Left ventricle myocardium inferior (tissue), 1 donor: ENCODE measurements around the gene NLGN1. TPM values are rescaled to one million over a fixed set of nuclear protein-coding genes. Genes with fewer than 3 reads are reported as not detected.

ENCODE experiments used
- DNase-seq: peaks from one replicate; pipeline ENCODE4 v3.0.0-alpha.2; 2020
- H3K27ac ChIP-seq: fragments of 200-600 bp; replicated peaks from 2 replicates; pipeline ENCODE4 v1.8.0; 2021
- H3K27me3 ChIP-seq: fragments of 200-600 bp; 2 replicates; pipeline ENCODE4 v1.8.0; 2021; ENCODE audit warnings: low read depth
- H3K36me3 ChIP-seq: fragments of 200-600 bp; 2 replicates; pipeline ENCODE4 v1.8.0; 2021
- H3K4me1 ChIP-seq: fragments of 200-600 bp; 2 replicates; pipeline ENCODE4 v1.8.0; 2021
- H3K4me3 ChIP-seq: fragments of 200-600 bp; 2 replicates; pipeline ENCODE4 v1.8.0; 2021; ENCODE audit warnings: mild to moderate bottlenecking, moderate library complexity
- H3K9me3 ChIP-seq: fragments of 200-600 bp; replicated peaks from 2 replicates; pipeline ENCODE4 v1.8.0; 2021
- intact Hi-C: fragments of 100-400 bp; cut with micrococcal nuclease; formaldehyde crosslinking; loops from one replicate; pipeline ENCODE4 v1.11.0; 2022
- total RNA-seq: library from RNA; stranded (reverse); fragmentation: NEBNext Ultra II Directional; extraction: Animal tissue kit (Norgen Biotek cat#: 25700); gene quantifications from one replicate; pipeline ENCODE4 v1.2.1, GENCODE V29; 2021
- TF ChIP-seq, protein P1 (sequence below): fragments of 200-600 bp; IDR thresholded peaks from 2 replicates; pipeline ENCODE4 v1.8.0; 2021; ENCODE audit warnings: antibody characterized with exemption, mild to moderate bottlenecking, borderline replicate concordance
- donor health status: DM: no; HTN: yes; CAD: no; lungs with severe emphysema.

NLGN1 gene
- total RNA-seq, 1 donor from 2014 or later: 13.7 TPM

DNA sequence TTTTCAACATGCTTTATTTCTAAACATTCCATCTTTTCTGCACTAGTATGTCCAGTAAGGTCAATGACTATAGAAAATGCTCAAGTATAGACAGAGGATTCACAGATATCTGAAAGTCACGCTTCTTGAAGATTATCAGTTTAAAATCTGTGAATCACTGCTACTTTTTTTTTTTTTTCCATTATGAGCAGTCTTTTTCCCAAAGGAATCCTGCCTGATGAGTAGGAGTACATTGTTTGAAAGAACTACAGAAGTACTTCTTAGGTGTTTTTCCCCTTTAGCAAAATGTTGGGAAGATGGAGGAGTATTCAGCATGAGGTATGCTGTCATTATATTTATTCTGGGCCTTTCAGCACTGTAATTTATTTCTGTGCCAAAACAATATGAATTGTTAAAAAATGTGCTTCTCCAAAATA lies 266.2 kb downstream of the NLGN1 start:
- Histone ChIP-seq H3K36me3 (no peaks in the 10 kb centered on the region), H3K4me3 (no peak overlapping the region), H3K27me3 (no peaks in the 10 kb centered on the region), H3K9me3 (no peaks in the 10 kb centered on the region), H3K27ac (no peak overlapping the region), H3K4me1 (no peaks in the 10 kb centered on the region)
- TF ChIP-seq, protein P1, sequence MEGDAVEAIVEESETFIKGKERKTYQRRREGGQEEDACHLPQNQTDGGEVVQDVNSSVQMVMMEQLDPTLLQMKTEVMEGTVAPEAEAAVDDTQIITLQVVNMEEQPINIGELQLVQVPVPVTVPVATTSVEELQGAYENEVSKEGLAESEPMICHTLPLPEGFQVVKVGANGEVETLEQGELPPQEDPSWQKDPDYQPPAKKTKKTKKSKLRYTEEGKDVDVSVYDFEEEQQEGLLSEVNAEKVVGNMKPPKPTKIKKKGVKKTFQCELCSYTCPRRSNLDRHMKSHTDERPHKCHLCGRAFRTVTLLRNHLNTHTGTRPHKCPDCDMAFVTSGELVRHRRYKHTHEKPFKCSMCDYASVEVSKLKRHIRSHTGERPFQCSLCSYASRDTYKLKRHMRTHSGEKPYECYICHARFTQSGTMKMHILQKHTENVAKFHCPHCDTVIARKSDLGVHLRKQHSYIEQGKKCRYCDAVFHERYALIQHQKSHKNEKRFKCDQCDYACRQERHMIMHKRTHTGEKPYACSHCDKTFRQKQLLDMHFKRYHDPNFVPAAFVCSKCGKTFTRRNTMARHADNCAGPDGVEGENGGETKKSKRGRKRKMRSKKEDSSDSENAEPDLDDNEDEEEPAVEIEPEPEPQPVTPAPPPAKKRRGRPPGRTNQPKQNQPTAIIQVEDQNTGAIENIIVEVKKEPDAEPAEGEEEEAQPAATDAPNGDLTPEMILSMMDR: no peak
- intact Hi-C loops: no loop called here
- no peak for DNase-seq

- TF ChIP-seq, protein P1: no peak
These were observed 278.6 kb downstream of the NLGN1 start for GRCh38 chr3:173676094-173676493.

DNA sequence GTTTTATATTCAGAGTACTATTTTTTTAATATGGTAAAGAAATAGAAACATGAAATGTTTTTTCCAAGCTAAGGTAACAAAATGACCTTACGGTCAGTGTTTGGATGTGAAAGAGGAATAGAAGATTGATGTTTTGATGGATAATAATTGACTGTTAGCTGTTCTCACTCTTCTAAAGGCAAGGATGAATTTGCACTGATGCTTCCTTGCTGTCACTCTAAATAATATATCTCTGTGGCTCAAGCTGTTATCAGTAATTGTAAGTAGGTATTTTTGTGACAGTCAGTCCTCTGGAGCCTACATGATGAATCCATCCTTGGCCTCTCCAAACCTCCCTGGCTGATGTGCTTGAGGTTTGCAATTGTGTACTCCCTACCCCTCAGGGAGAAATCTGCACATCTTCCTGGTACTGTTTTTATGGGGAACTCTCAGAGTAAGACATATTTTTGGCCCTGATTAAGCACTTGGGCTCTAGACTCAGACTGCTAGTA lies 283.7 kb downstream of the NLGN1 start:
- intact Hi-C loops: no loop called here
- TF ChIP-seq, protein P1: no peak
- Histone ChIP-seq H3K4me1 (no peaks in the 10 kb centered on the region), H3K27me3 (no peaks in the 10 kb centered on the region), H3K4me3 (no peak overlapping the region), H3K9me3 (no peaks in the 10 kb centered on the region), H3K36me3 (no peaks in the 10 kb centered on the region), H3K27ac (no peak overlapping the region)
- no peak for DNase-seq

More at GRCh38 chr3:173676094-173676493, 278.6 kb downstream of the NLGN1 start:
- Histone ChIP-seq H3K36me3 (no peaks in the 10 kb centered on the region), H3K27ac (no peak overlapping the region), H3K4me1 (no peaks in the 10 kb centered on the region), H3K4me3 (no peak overlapping the region), H3K9me3 (no peaks in the 10 kb centered on the region), H3K27me3 (no peaks in the 10 kb centered on the region)
- DNase-seq: no peak
- intact Hi-C loops: no loop called here

GRCh38 chr3:173685456-173685855 lies 287.9 kb downstream of the NLGN1 start:
- TF ChIP-seq, protein P1: no peak
- intact Hi-C loops: no loop called here

GRCh38 chr3:173688216-173688842 lies 290.8 kb downstream of the NLGN1 start:
- TF ChIP-seq, protein P1: no peak
- no peak overlapping the region for H3K27ac ChIP-seq
- H3K36me3 ChIP-seq: no peaks in the 10 kb centered on the region
- no peaks in the 10 kb centered on the region for H3K9me3 ChIP-seq
- intact Hi-C loops: no loop called here
- no peaks in the 10 kb centered on the region for H3K27me3 ChIP-seq
- DNase-seq: no peak
- H3K4me1 ChIP-seq: no peaks in the 10 kb centered on the region
- no peak overlapping the region for H3K4me3 ChIP-seq

More at GRCh38 chr3:173685456-173685855, 287.9 kb downstream of the NLGN1 start:
- no peaks in the 10 kb centered on the region for H3K36me3 ChIP-seq
- no peaks in the 10 kb centered on the region for H3K9me3 ChIP-seq
- H3K27me3 ChIP-seq: no peaks in the 10 kb centered on the region
- no peak overlapping the region for H3K27ac ChIP-seq
- no peak overlapping the region for H3K4me3 ChIP-seq
- H3K4me1 ChIP-seq: no peaks in the 10 kb centered on the region
- DNase-seq: no peak
